Bone marrow (tissue), 2 donors: ENCODE data around the gene LHFPL4.
"Not testable (repeated sequence)": the region's sequence is repeated elsewhere in the genome, so short reads cannot be mapped to it uniquely, and the experiment has no call there.

Source experiments
- DNase-seq, 2 donors: peaks; one replicate each; lab custom pipeline; 2025; lab: John Stamatoyannopoulos, UW

The LHFPL4 gene

GRCh38 chr3:9553021-9553947 is at the start of gene LHFPL4:
Gene LHFPL4, minus strand, starts transcription at chr3:9553822. Its CDS starts 1,143 bp downstream, at chr3:9552679.
- no peak for DNase-seq

- DNase-seq, result no peak
Observed at GRCh38 chr3:9602620-9603019, 49.0 kb upstream of the LHFPL4 start.

GRCh38 chr3:9601006-9601581 is 47.5 kb upstream of the LHFPL4 start:
- DNase-seq, result not testable (repeated sequence)

- no peak for DNase-seq
Observed at GRCh38 chr3:9600597-9600996, 47.0 kb upstream of the LHFPL4 start.

GRCh38 chr3:9598783-9599387 is 45.3 kb upstream of the LHFPL4 start:
- DNase-seq, result no peak

GRCh38 chr3:9595877-9596276 is 42.3 kb upstream of the LHFPL4 start:
- no peak for DNase-seq

- DNase-seq, result not testable (repeated sequence)
Observed at GRCh38 chr3:9591781-9592180, 38.2 kb upstream of the LHFPL4 start.

GRCh38 chr3:9590282-9590791 is 36.7 kb upstream of the LHFPL4 start:
- DNase-seq, result no peak

- DNase-seq, result no peak
Observed at GRCh38 chr3:9583792-9584191, 30.2 kb upstream of the LHFPL4 start.

- DNase-seq, result no peak
Observed at GRCh38 chr3:9583371-9583770, 29.7 kb upstream of the LHFPL4 start.

- no peak for DNase-seq
Observed at GRCh38 chr3:9582332-9582731, 28.7 kb upstream of the LHFPL4 start.

- no peak for DNase-seq
Observed at GRCh38 chr3:9581742-9582141, 28.1 kb upstream of the LHFPL4 start.

GRCh38 chr3:9569054-9569453 is 15.4 kb upstream of the LHFPL4 start:
- no peak for DNase-seq

GRCh38 chr3:9565316-9565715 is 11.7 kb upstream of the LHFPL4 start:
- no peak for DNase-seq

- no peak for DNase-seq
Observed at GRCh38 chr3:9563851-9564250, 10.2 kb upstream of the LHFPL4 start.

- DNase-seq, result not testable (repeated sequence)
Observed at GRCh38 chr3:9560056-9560455, 6.4 kb upstream of the LHFPL4 start.

GRCh38 chr3:9553948-9554513 is 409 bp upstream of the LHFPL4 start:
- no peak for DNase-seq

- DNase-seq, result no peak
Observed at GRCh38 chr3:9552252-9552999, 1.2 kb downstream of the LHFPL4 start.

GRCh38 chr3:9550999-9551398 is 2.6 kb downstream of the LHFPL4 start:
- no peak for DNase-seq

- no peak for DNase-seq
Observed at GRCh38 chr3:9549600-9549999, 4.0 kb downstream of the LHFPL4 start.

GRCh38 chr3:9548991-9549390 is 4.6 kb downstream of the LHFPL4 start:
- no peak for DNase-seq

- DNase-seq, result no peak
Observed at GRCh38 chr3:9542182-9542581, 11.4 kb downstream of the LHFPL4 start.
